ENCODE measurements around the gene RUNX2.

The RUNX2 gene

DNA sequence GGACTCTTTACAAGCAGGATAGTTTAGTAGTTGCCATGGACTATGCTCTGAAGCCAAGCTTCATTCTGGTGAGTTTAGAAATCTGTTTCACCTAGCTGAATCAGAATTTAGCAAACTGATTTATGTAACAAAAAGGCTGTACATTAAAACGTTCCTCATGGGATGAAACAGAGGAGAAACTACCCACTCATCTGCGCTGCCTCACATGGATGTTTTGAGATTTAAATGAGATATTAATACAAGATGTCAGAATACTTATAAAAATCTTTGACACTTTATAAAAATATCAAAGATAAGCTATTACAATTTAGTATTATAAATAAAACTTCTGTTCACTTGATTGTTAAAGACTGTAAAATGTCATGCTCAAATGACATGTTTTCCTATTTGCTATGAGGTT lies 16.8 kb downstream of the RUNX2 start:
- Histone ChIP-seq H3K4me2 (ENCODE audit: low read length) (no peak overlapping the region), H3F3A (ENCODE audit: insufficient read depth, low read length) (no peaks in the 10 kb centered on the region), H4K20me1 (ENCODE audit: insufficient read depth, low read length) (no peaks in the 10 kb centered on the region), H3K9me2 (ENCODE audit: low read depth, low read length) (no peaks in the 10 kb centered on the region), H3K9ac (ENCODE audit: low read length) (no peak overlapping the region), H3K79me2 (ENCODE audit: insufficient read depth, low read length) (no peaks in the 10 kb centered on the region), H2AFZ (ENCODE audit: low read length) (no peak overlapping the region), H3K9me3 (ENCODE audit: low read length) (no peaks in the 10 kb centered on the region), H3K36me3 (ENCODE audit: insufficient read depth, low read length) (no peaks in the 10 kb centered on the region), H3K4me3 (ENCODE audit: low read depth, low read length, poor library complexity, severe bottlenecking) (no peak overlapping the region), H3K4me1 (ENCODE audit: insufficient read depth, low read length, severe bottlenecking) (no peaks in the 10 kb centered on the region), H3K27ac (ENCODE audit: low read depth, low read length, poor library complexity, severe bottlenecking) (no peak overlapping the region), H3K27me3 (ENCODE audit: insufficient read depth, low read length) (no peaks in the 10 kb centered on the region)
- TF ChIP-seq, protein P1, sequence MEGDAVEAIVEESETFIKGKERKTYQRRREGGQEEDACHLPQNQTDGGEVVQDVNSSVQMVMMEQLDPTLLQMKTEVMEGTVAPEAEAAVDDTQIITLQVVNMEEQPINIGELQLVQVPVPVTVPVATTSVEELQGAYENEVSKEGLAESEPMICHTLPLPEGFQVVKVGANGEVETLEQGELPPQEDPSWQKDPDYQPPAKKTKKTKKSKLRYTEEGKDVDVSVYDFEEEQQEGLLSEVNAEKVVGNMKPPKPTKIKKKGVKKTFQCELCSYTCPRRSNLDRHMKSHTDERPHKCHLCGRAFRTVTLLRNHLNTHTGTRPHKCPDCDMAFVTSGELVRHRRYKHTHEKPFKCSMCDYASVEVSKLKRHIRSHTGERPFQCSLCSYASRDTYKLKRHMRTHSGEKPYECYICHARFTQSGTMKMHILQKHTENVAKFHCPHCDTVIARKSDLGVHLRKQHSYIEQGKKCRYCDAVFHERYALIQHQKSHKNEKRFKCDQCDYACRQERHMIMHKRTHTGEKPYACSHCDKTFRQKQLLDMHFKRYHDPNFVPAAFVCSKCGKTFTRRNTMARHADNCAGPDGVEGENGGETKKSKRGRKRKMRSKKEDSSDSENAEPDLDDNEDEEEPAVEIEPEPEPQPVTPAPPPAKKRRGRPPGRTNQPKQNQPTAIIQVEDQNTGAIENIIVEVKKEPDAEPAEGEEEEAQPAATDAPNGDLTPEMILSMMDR (IDR thresholded peaks at IDR 0.05; ENCODE audit: low read length): no peak
- no peak for TF ChIP-seq EZH2 (IDR thresholded peaks at IDR 0.05; ENCODE audit: borderline replicate concordance, low read length)

DNA sequence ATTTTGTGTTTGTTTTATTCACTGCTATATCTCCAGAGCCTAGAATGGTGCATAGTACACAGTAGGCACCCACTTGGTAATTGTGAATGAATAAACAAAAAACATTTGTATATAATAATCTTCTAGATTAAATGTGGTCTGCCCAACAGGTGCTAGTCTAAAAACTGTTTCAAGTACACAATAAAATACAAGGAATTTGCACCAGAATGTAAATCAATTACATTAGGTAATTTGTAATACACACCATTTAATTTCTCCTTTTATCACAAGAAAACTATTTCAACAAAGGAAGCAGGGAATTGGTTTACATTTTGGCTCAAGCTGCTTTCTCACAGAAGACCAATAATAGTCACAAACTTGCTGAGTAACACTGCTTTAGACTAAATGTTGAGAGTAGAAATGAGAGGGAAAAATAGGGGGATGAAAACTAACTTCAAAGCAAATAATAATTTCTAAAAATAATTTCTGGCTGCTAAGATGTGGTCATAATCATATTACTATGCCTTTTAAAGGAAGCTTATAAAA lies 22.1 kb downstream of the RUNX2 start:
- no peak overlapping the region for H3K4me3 ChIP-seq (ENCODE audit: low read depth, low read length, poor library complexity, severe bottlenecking)
- no peak overlapping the region for H3K9ac ChIP-seq (ENCODE audit: low read length)
- no peaks in the 10 kb centered on the region for H4K20me1 ChIP-seq (ENCODE audit: insufficient read depth, low read length)
- no peak overlapping the region for H2AFZ ChIP-seq (ENCODE audit: low read length)
- no peak overlapping the region for H3K27ac ChIP-seq (ENCODE audit: low read depth, low read length, poor library complexity, severe bottlenecking)
- H3K79me2 ChIP-seq (ENCODE audit: insufficient read depth, low read length): no peaks in the 10 kb centered on the region
- H3K4me2 ChIP-seq (ENCODE audit: low read length): no peak overlapping the region
- no peaks in the 10 kb centered on the region for H3K9me3 ChIP-seq (ENCODE audit: low read length)
- no peaks in the 10 kb centered on the region for H3K36me3 ChIP-seq (ENCODE audit: insufficient read depth, low read length)
- no peaks in the 10 kb centered on the region for H3F3A ChIP-seq (ENCODE audit: insufficient read depth, low read length)
- H3K9me2 ChIP-seq (ENCODE audit: low read depth, low read length): no peaks in the 10 kb centered on the region
- TF ChIP-seq, protein P1 (IDR thresholded peaks at IDR 0.05; ENCODE audit: low read length): no peak
- H3K4me1 ChIP-seq (ENCODE audit: insufficient read depth, low read length, severe bottlenecking): no peaks in the 10 kb centered on the region
- no peaks in the 10 kb centered on the region for H3K27me3 ChIP-seq (ENCODE audit: insufficient read depth, low read length)

DNA sequence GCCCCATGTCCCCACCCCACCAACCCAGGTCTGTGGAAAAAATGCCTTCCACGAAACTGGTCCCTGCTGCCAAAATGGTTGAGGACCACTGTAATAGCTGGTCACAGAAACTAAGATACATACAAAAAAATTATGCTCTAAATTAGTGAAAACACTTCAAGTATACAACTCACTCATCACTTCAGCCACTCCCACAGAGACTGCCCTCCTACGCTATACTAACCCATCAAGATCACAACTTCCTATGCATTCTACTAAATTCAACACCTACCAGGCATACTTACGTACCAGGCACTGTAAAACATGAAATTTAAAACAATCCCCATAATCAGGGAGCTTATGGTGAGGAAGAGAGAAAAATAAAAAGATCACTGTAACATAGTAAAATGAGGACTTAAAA lies 22.9 kb downstream of the RUNX2 start:
- no peak overlapping the region for H3K27ac ChIP-seq (ENCODE audit: low read depth, low read length, poor library complexity, severe bottlenecking)
- TF ChIP-seq EZH2 (IDR thresholded peaks at IDR 0.05; ENCODE audit: borderline replicate concordance, low read length): no peak
- TF ChIP-seq, protein P1 (IDR thresholded peaks at IDR 0.05; ENCODE audit: low read length): no peak
- H3K9me3 ChIP-seq (ENCODE audit: low read length): no peaks in the 10 kb centered on the region
- no peak overlapping the region for H3K4me3 ChIP-seq (ENCODE audit: low read depth, low read length, poor library complexity, severe bottlenecking)
- no peaks in the 10 kb centered on the region for H3K79me2 ChIP-seq (ENCODE audit: insufficient read depth, low read length)
- H3K4me1 ChIP-seq (ENCODE audit: insufficient read depth, low read length, severe bottlenecking): no peaks in the 10 kb centered on the region
- H3K36me3 ChIP-seq (ENCODE audit: insufficient read depth, low read length): no peaks in the 10 kb centered on the region
- H3K9me2 ChIP-seq (ENCODE audit: low read depth, low read length): no peaks in the 10 kb centered on the region
- H3K27me3 ChIP-seq (ENCODE audit: insufficient read depth, low read length): no peaks in the 10 kb centered on the region
- H2AFZ ChIP-seq (ENCODE audit: low read length): no peak overlapping the region
- no peak overlapping the region for H3K4me2 ChIP-seq (ENCODE audit: low read length)
- no peaks in the 10 kb centered on the region for H4K20me1 ChIP-seq (ENCODE audit: insufficient read depth, low read length)
- no peaks in the 10 kb centered on the region for H3F3A ChIP-seq (ENCODE audit: insufficient read depth, low read length)
- H3K9ac ChIP-seq (ENCODE audit: low read length): no peak overlapping the region

All from OCI-LY1 (cell line).